HG03469 (cell line): ENCODE results near the gene FMO3.

Source experiments
- ATAC-seq: cut with Tn5 transposase; IDR thresholded peaks from one replicate; pipeline ENCODE4 v1.9.1; 2021; ENCODE audit warnings: mild to moderate bottlenecking, moderate library complexity, moderate number of reproducible peaks; ENCODE audit not compliant: unreplicated experiment

The FMO3 gene

DNA sequence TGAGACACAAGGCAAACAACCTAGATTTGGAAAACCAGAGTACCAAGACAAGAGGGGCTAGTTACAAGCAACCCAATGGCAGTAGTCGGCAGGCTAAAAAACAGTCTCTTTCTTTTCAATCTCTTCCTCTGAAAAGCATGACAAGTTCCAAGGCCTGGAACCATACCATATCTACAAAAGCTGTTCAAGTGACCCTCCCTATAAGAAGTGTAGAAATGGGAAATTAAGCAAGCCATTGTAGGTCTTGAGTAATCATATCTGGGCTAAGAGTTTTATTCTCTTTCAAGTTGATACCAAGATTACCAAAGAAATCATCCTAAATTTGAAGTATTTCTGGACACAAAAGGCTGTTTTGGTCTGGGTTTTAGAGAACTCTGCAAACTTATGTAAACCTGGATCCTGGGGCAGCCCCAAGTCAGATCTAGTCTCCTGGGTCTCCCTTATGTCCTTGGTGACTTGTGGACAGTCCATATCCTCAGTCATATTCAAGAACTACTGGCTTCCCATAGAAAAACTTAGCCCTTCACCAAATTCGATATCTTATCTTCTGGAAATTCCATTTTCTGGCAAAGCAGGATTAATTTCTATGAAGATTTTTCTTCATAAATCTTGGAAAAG, 24.7 kb downstream of the FMO3 start:
- no peak for ATAC-seq

DNA sequence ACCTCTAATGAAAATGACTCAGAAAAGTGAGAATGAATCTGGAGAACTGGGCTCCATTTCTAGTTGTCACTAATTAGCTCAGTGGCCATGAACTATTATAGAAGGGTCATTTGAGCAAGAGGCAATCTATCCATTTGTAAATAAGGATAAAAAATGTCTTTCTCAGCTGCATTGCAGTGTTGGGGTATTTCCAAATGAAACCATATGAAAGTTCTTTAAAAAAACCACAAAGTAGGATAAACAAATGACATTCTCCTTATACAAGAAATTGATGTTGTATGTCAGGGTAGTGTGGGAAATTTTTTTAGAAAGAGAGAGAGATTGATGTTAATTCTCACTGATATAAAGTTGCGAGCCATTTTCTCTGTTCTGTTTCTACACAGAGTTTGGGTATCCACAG, 26.0 kb downstream of the FMO3 start:
- ATAC-seq, result no peak

DNA sequence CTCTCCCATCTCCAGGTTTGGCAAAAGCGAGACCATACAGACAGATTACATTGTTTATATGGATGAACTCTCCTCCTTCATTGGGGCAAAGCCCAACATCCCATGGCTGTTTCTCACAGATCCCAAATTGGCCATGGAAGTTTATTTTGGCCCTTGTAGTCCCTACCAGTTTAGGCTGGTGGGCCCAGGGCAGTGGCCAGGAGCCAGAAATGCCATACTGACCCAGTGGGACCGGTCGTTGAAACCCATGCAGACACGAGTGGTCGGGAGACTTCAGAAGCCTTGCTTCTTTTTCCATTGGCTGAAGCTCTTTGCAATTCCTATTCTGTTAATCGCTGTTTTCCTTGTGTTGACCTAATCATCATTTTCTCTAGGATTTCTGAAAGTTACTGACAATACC, 26.4 kb downstream of the FMO3 start:
- no peak for ATAC-seq

DNA sequence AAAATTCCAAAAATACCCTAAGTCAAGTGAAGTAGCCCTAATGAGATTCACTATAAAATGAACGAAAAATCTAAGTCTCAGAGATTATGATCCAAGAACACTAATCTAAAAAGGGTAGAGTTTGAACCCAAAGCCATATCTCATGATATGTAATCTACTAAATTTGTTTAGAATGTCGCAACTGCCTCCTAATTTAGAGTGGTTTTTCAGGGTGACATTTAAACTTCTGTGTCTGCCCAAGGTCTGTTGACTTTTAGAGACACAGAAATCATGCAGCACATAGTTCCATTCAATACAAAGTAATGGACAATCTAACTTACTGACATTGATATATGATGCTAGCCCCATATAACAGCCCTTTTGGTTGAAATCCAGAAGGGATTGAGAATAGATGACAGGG, 28.9 kb downstream of the FMO3 start:
- no peak for ATAC-seq

DNA sequence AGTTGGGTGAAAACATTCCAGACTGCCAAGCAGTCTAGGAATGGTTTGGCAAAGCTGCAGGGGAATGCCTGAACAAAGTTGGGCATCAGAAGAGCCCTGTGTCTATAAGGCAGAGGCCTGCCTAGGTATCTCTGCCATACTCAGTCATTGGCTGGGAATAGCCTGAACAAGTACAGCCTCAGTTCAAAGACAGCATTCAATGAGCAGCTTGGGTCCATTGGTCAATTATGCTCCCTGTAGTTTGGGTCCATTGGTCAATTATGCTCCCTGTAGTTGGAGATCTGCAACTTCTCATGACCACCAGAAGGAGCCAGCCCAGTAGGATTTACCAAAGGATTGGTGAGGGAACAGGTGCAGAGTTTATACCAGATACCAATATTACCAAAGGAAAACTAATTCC, 31.6 kb downstream of the FMO3 start:
- ATAC-seq, result no peak

DNA sequence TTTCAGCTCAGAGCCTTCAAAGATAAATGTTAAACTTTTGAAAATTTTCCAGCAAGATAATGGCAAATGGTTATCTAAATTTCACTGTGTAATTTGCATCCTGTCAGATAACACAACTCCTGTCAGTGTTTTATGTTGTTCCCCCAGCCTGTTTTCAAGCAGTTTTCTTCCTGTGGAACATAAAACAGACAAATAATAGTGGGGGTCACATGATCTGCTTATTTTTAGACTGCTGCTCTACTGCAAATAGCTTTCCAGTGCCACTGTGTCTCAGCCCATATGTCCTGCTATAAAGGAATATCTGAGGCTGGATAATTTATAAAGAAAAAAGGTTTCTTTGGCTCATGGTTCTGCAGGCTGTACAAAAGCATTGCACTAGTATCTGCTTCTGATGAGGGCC, 32.2 kb downstream of the FMO3 start:
- no peak for ATAC-seq

DNA sequence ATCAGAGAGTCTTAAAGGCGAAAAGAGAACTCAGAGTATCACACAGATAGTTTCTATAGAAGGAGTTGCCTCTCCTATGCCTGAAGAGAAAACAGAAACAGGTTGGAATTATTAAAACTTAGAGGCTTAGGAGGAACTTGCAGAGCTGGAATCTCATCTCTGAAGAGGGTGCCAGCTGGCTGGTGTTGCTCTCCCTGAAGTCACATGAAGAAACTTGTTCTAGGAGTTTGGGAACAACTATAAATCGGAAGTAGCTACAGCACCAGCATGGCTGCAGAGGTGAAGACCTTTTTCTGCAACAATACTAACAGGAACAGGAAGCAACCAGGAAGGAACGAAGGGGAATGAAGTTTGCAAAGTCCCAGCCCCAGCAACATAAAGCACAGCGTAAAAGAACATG, 35.8 kb downstream of the FMO3 start:
- no peak for ATAC-seq

DNA sequence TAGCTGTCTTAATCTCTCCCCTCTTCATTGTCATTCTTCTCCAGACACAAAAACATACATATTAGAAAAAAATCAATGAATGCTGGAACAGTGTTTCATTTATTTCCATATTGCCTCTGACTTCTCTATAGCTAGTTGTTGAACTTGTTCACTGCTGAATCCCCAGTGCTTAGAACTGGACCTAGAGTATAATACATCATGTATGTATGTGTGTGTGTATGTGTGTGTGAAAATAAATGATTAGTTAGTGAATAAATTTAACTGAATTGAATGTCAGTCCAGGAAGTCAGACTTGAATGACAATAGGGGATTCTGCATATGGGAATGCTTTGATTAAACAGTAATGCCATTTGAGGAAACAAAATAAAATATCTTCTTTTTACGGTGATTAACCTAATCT, 36.4 kb downstream of the FMO3 start:
- ATAC-seq, result no peak

DNA sequence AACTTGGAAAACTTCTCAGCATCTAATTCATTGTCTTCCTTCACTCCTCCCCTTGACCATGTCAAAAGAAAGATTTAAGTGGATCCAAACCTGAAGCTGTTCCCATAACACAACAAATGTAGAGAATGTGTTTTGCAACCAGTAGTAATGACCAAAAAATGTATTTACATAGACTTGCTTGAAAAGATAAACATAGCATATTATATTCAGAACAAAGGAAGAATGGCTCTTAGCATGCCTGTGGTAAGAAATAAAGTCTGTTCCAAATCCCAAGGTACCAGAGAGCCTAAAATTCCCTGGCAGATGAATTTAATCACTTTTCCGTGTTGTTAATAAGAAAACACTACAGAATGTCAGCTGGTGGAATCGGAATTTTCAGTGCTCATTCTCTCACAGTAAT, 36.8 kb downstream of the FMO3 start:
- ATAC-seq, result no peak

DNA sequence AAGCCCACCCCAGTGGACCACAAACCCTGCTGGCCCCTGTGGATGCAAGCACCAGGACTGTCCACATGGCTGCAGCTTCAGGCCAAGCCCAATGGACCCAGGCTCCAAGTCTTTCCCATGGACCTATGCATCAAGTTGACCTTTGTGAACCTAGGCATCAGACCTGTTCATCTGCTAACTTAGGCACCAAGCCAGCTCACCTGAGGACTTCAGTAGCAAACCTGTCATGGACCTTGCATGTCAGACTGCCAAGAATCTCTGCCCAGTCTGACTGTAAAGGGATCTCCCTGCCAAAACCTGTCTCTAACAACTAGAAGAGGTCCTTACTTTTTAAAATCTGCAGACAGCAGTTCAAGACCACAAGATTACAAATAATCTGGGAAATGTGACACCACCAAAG, 37.8 kb downstream of the FMO3 start:
- ATAC-seq, result no peak

DNA sequence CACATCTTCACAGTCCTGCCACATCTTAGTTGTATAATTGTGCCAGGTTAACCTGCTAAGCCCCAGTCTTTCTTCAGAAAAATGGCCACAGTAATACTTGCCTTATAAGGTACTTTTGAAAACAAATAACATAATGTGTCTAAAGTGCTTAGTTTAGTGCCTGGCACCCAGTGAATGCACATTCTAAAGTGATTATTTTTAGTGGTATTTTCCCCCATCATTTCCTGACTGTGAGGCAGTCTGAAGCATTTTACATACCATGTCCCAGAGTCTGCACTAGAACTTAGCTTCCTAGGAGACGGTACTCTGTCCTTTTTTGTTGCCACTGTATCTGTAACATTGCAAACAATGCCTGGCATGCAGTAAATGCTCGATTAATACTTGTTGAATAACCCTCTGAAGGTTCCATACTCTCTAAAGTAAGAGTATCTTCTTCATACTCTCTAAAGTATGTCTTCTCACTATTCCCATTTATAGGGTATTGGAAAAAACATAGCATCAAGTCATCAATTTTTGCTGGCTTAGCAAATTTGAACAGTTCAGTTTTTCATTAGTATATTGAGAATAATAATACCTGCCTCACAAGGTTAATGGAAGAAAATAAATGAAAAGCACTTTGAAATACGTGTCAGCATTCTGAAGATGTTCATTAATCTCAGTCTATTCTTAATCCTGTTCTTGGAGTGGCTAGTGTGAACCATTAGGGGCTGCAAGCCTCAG, 43.7 kb downstream of the FMO3 start:
- no peak for ATAC-seq

DNA sequence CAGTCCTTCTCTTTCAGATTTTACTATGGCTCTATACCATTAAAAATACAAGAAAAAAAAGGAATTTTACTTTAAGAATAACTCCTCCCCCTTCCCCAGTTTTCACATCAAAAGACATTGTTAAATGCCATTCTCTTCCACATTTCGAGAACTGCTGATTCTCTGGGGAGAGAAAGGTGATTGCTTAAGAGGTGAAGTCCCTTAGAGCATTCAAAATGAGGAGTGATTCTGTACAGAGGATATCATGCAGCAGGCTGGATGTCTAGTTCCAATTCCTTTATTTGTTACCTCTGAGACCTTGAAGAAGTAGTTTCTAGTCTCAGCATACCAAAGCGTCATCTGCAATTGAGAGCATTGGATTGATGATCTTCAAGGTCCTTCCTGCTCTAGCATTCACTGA, 46.9 kb downstream of the FMO3 start:
- ATAC-seq, result no peak

DNA sequence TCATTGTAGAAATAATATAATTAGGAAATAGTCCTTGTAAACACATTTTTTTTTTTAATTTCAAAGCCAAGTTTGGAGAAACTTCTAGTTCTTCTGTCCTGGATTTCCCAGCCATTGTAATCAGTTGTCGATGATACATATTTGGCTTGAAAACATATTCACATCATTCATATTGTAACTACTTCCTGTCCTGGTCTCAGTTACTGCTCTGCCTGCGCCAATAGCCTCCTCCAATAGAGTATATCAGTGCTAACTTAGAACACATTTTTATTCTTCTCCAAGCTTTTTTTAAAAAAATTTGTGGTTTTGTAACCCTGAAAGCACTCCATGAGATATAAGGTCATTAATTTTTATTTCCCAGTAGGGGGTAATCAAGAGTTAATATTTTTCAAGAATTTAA, 48.3 kb downstream of the FMO3 start:
- no peak for ATAC-seq

DNA sequence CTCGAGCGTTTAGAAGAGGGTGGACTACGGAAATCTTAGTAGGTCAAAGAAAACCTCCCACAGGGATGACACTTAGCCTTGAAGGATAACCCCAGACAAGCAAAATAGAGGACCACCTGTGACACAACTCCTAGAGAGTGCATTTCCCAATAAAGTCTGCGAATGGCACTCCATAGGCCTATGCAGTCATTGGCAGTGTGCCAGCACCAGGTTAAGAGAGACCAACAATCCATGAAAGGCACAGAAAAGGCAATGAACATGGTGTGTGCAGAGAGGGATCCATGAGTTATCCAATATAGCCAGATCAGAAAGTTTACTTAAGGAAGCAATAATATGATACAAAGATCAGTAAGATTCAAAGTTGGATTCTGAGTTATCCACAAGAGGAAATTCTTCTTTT, 49.2 kb downstream of the FMO3 start:
- ATAC-seq, result no peak

DNA sequence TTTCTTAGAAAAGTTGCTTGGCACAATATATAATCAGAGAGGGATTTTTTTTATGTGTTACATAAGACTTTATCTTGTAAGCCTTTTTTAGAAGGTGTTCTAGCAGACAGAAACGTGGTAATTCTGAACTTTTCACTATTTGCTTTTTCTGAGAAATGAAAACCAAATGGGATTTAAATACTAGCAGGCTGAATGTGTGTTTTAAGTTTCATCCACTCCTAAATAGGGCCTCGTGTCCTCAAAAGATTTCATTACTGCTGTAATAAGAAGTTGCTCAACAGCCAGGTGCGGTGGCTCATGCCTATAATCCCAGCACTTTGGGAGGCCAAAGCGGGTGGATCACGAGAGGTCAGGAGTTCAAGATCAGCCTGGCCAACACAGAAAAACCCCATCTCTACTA, 49.7 kb downstream of the FMO3 start:
- no peak for ATAC-seq

DNA sequence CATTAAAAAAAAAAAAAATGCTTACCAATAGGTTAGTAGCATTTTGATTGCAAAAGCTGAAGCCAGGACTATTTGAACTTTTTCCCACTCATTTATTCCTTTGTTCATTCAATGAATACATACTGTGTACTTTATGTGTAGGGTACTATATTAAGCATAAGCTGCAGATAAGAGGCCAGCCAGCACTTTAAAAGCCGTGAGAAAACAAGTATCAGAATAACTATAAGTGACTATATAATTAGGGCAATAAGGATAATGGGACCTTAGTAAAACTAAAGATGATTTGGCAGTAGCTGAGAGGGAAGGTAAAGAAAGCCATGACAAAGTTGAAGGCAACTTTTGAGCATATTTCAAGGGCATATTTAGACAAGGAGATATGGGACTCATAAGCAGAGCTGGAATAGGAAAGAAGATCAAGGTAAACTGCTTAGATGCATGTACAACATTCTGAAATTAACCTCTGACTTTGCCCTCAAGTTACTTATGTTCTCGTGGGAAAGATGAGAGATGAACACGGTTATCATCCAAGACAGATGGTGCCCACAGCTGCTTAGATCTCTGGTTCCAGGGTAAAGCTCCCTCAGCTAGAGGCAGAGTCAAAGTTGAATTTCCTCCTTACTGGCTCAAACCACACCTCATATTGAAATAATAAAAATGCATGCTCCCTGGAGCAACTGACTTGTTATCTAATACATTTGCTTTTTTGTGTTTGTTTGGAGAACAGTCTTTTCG, 50.4 kb downstream of the FMO3 start:
- ATAC-seq, result no peak

DNA sequence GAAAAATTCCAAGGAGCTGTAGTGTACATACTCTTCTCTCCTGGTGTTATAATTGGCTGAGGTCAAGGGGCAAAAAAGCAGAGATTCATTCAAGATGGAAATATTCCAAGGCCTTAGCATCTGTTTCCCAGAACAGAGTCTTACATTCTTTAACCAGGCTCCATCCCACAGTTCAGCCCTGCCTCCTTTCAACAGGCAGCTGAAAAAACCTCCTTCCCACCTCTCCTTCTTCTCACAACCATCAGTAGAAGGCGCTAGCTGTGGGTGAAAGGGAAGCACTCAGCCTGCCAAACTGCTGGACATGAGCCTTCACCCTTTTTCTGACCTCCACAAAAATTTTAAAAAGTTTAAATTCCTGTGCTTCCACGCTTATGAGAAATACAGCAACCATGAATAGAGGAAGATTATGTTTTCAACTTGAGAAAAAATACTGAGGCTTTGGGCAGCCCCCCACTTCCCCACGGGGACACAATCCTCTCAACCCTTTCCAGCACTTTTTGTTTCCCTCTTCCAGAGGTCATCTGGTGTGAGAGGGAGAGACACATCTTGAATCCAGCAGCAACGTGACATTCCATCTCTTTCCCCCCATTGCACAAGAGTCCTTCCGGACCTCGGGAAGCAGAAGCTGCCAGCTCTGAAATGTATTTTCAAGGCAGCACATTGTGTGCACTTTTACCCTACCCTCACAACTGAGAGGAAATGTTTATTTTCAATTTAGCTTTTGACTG, 51.1 kb downstream of the FMO3 start:
- no peak for ATAC-seq

DNA sequence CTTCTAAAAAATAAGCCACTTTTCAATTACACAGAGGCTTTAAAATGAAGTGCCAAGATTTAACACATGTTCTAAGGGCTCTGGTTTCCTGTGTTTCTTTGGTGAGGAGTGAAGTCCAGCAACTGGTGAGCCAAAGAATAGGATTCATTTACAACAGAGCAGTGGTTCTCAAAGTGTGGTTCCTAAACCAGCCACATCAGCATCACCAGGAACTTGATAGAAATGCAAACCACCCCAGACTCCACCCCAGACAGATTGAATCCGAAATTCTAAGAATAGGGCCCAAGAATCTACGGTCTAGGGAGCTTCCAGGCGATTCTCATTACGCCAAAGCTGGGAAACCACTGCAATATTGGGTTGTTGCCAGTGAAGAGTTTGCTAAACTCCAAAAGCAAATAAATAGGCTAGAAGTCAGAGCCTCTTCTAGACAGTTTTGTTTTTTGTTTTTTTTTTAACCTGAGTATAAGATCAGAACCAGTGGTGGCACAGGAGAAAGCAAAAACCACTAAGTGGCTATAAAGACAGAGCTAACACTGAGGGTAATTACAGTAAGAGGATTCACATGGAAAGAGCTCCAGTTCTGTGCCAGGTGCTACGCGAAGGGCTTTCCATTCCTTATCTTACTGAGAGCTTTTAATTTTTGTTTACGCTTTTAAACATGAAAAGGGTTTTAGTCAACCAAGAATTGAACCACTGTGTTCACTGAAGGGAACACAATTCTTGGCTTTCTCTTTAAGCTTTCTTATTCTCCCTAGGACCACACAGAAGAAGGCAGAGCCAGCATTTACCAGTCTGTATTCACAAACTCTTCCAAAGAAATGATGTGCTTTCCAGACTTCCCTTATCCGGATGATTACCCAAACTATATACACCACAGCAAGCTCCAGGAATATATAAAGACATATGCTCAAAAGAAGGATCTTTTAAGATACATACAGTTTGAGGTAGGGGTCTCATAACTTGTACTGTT, 52.0 kb downstream of the FMO3 start:
- ATAC-seq, result no peak

DNA sequence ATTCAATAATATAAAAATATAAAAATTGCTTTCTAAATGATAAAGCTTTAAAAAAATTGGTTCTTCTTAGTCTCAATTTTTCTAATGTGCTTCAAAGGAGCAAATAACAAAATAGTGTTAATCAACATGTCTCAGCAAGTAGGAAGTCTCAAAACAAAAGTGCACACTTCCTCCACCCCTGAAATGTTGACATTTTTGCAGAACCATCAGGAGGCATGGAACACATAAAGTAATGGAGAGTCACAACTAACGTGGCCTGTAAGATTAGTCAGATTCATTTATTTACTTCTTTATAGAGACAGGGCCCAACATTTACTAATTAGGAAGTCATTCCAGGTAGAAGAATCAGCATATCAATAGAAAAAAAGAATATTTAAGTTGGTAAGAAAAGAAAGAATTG, 59.5 kb downstream of the FMO3 start:
- ATAC-seq, result no peak

DNA sequence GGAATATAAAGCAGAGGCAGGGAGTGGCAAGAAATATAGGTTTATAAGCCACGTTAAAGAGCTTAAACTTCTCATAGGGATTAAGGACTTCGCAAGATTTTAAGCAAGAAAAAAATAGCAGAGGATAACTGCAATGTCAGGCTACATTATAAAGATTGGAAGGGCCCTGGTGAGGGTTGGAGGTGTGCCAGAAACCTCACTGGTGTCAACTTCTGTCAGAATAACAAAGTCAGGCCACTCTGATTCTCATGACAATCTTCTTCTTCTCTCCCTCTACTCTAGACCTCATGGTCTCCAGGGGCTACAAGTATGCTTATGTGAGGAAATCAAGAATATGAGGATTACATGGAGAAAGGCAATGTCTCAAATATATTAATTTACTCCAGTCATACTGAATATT, 61.8 kb downstream of the FMO3 start:
- ATAC-seq, result no peak

DNA sequence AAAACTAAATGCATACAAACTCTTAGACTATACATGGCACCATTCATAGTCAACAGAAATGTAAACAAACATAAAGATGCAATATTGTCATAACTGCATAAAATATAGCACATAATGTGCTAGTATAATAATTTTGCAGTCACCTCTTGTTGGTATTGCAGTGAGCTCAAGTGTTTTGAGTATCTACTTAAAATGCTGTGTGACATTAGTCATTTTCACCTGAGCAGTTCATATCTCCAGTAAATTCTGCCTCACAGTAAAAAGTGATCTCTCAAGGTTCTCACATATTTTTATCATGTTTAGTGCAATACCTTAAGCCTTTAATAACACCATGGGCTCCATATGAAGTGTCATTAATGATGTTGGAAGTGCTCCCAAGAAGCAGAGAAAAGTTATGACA, 64.8 kb downstream of the FMO3 start:
- ATAC-seq, result no peak
